MM.1S (cell line): ENCODE data around the gene TNFRSF12A.

Source experiments
- CTCF ChIP-seq: fragments of 300-600 bp; sonication (generic); IDR thresholded peaks from 2 replicates; pipeline ENCODE4 v1.5.1; 2016; ENCODE audit warnings: antibody characterized with exemption, low read length, mixed read lengths
- EZH2phosphoT487 ChIP-seq: fragments of 300-600 bp; sonication (generic); IDR thresholded peaks from 2 replicates; pipeline ENCODE4 v1.6.1; 2018; ENCODE audit warnings: antibody characterized with exemption, low read length

DNA sequence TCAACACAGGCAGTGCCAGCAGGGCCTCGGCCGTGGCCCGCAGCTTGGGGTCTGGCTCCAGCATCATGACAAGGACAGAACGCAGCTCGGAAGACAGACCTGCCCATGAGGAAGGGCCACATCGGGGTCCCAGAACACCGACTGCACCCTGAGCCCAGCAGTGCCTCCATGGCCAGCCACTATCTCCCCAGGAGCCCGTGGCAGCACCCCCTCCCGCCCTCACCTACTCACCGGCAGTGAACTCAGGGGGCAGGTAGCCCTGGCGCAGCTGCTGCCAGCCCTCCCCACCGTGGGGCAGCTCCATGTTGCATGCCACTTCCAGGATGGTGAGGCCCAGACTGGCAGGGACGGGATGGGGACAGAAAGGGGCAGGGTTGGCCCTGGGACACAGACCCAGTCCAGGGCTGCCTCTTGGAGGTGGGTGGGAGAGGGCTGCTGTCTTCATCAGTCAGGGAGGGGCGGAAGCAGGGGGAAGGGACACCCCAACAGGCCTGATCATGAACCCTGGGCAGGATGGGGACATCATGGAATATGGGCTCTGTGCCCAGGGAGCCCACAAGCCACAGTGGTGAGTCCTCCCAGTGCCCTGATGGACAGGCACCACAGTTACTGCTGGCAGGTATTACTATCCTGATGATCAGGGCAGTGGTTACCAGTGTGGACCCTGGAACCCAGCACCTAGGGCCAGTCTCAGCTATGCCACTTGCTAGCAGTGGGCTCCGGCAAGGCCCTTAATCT, 45.7 kb upstream of the TNFRSF12A start:
- TF ChIP-seq CTCF = no peak
- no peak for TF ChIP-seq EZH2phosphoT487
